Thyroid gland (tissue), 4 donors: ENCODE measurements around the gene ONECUT3. TPM values are rescaled to one million over a fixed set of nuclear protein-coding genes. Genes with fewer than 3 reads are reported as not detected.

Experiments used
- DNase-seq, 2 donors: peaks; one replicate each; pipeline ENCODE4 v3.0.0-alpha.2; 2019
- H3K27ac ChIP-seq, 3 donors: fragments of 200-600 bp; sonication (generic); 1 replicate in 2 of 3; 2 replicates in 1 of 3; pipeline ENCODE4 v1.5.1; 2016 to 2019; ENCODE audit warnings: mild to moderate bottlenecking in 1 of 3, moderate library complexity in 1 of 3
- H3K27me3 ChIP-seq: fragments of 200-600 bp; sonication (generic); one replicate; pipeline ENCODE4 v1.5.1; 2019
- H3K36me3 ChIP-seq, 2 donors: fragments of 200-600 bp; sonication (generic); one replicate each; pipeline ENCODE4 v1.5.1; 2016 to 2019
- H3K4me1 ChIP-seq, 2 donors: fragments of 200-600 bp; sonication (generic); one replicate each; pipeline ENCODE4 v1.5.1; 2017 to 2019
- H3K4me3 ChIP-seq, 3 donors: fragments of 200-600 bp; sonication (generic); replicated peaks in 1 of 3; 1 replicate in 2 of 3; 2 replicates in 1 of 3; pipeline ENCODE4 v1.5.1; 2016; ENCODE audit warnings: mild to moderate bottlenecking in 1 of 3
- H3K9me3 ChIP-seq: fragments of 200-600 bp; sonication (generic); one replicate; pipeline ENCODE4 v1.5.1; 2017
- POLR2A ChIP-seq, 2 donors: fragments of 450-650 bp; IDR thresholded peaks; one replicate each; pipeline ENCODE4 v1.6.1; 2017; ENCODE audit warnings: antibody characterized with exemption in 2 of 2, mild to moderate bottlenecking in 2 of 2, moderate library complexity in 1 of 2
- WGBS, 2 donors: methylation state at CpG; one replicate each; pipeline ENCODE4 v1.1.5; 2017; 5-methylcytosine and 5-hydroxymethylcytosine counted together
- intact Hi-C: fragments of 100-400 bp; cut with DNase I; formaldehyde crosslinking; loops from one replicate; pipeline ENCODE4 v1.15.1; 2023
- total RNA-seq, 4 donors: library from RNA; depleted of rRNA; stranded (reverse); fragments of >200 nt; gene quantifications; one replicate each; pipeline ENCODE4 v1.2.3, GENCODE V29; 2016
- TF ChIP-seq, protein P1 (sequence below), 6 experiments: fragments of 200-600 bp in 3 of 6; fragments of 450-650 bp in 3 of 6; sonication (generic) in 3 of 6; IDR thresholded peaks; one replicate each; pipeline ENCODE4 v1.5.1; 2016 to 2019; ENCODE audit warnings: antibody characterized with exemption in 6 of 6, mild to moderate bottlenecking in 2 of 6, inconsistent platforms in 1 of 6, moderate library complexity in 1 of 6

ONECUT3 gene
- total RNA-seq, 4 donors from 2014 or later: not detected

DNA sequence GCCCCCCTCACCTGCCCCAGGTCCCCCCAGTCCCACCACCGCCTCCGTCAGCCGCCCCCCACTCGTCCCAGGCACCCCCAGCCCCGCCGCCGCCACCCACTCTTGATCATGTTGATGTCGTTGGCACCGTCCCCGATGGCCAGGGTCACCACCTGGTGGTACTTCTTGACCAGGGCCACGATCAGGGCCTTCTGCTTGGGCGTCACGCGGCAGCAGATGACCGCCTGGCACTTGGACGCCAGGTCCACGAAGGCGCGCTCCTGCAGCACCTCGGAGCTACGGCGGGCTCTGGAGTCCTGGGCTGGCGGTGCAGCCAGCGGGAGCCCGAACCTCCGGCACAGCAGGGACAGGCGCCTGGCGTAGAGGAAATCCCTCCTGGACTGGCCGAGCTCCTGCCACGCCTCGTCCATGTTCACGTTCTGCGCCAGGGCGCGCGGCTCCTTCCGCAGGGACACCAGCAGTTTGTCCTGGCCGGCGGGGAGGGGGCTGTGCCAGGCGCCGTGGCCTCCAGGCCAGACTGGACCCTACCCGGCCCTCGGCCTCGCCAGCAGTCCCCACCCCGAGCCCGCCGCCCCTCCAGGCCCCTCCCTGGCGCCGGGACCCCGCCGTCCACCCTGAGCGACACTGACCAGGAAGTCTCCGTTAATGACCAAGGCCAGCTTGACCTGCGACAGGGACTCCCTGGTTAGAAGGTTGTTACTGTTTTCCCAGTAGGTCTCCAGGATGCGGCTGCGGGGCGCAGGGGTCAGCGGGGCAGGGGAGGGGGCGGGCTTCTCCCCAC lies 36.1 kb downstream of the ONECUT3 start:
- no peak for TF ChIP-seq POLR2A (IDR thresholded peaks at IDR 0.05)
- TF ChIP-seq, protein P1, sequence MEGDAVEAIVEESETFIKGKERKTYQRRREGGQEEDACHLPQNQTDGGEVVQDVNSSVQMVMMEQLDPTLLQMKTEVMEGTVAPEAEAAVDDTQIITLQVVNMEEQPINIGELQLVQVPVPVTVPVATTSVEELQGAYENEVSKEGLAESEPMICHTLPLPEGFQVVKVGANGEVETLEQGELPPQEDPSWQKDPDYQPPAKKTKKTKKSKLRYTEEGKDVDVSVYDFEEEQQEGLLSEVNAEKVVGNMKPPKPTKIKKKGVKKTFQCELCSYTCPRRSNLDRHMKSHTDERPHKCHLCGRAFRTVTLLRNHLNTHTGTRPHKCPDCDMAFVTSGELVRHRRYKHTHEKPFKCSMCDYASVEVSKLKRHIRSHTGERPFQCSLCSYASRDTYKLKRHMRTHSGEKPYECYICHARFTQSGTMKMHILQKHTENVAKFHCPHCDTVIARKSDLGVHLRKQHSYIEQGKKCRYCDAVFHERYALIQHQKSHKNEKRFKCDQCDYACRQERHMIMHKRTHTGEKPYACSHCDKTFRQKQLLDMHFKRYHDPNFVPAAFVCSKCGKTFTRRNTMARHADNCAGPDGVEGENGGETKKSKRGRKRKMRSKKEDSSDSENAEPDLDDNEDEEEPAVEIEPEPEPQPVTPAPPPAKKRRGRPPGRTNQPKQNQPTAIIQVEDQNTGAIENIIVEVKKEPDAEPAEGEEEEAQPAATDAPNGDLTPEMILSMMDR (IDR thresholded peaks at IDR 0.05): no peak
- no peak for DNase-seq
- H3K27ac ChIP-seq: no peak overlapping the region
- WGBS, 2 donors: 12 to 27% methylated on average over 8 to 17 of the region's 59 CpGs
- H3K9me3 ChIP-seq: no peaks in the 10 kb centered on the region
- H3K36me3 ChIP-seq: no peaks in the 10 kb centered on the region
- no peaks in the 10 kb centered on the region for H3K4me1 ChIP-seq
- H3K27me3 ChIP-seq: no peaks in the 10 kb centered on the region
- no peak overlapping the region for H3K4me3 ChIP-seq
- intact Hi-C loops: no loop called here

DNA sequence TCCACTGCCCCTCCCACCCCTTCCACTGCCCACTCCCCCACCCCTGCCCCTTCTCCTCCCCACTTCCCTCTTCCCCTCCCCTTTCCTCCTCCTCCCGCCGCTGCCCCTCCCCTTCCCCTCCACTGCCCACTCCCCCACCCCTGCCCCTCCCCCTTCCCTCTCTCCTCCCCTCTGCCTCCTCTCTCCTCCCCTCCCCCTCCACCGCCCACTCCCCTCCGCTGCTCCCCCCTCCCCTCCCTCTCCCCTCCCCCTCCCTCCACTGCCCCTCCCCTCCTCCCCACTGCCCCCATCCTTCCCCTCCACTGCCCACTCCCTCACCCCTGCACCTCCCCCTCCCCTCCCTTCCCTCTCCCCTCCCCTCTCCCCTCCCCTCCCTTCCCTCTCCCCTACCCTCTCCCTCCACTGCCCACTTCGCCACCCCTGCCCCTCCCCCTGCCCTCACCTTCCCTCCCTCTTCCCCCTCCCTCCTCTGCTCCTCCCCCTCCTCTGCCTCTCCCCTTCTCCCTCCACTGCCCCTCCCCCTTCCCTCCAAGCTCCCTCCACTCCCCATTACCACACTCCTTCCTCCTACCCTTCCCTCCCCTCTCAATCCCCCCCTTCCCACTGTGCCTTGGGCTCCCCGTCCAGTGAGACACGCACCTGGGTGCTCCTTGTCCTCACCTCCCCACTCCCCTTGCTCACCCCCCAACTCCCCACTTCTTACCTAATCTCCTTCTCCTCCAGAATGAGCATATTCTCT lies 36.9 kb downstream of the ONECUT3 start:
- Histone ChIP-seq H3K4me3 (no peak overlapping the region), H3K4me1 (no peaks in the 10 kb centered on the region), H3K27me3 (no peaks in the 10 kb centered on the region), H3K9me3 (no peaks in the 10 kb centered on the region), H3K36me3 (no peaks in the 10 kb centered on the region), H3K27ac (no peak overlapping the region)
- intact Hi-C loops: no loop called here
- WGBS, 2 donors: 24 to 54% methylated on average over 3 to 4 of the region's 7 CpGs
- DNase-seq: no peak
- TF ChIP-seq, protein P1 (IDR thresholded peaks at IDR 0.05): no peak

DNA sequence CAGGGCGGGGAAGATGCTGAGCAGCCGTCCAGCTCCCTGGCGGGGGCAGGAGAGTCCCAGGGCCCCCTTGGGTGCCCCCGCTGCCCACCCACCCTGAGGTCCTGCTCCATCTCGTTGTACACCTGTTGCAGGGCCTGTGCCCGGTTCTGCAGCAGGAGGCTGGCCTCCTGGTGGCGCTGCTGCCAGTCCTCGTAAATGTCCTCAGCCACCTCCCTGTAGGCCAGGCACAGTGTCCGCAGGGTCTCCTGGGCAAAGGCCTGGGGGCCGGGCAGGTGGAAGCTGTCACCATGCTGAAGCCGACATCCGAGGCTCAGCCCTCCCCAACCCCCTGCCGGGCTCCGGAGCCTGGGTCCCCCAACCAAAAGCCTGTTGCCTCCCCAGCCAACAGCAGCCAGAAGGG lies 38.6 kb downstream of the ONECUT3 start:
- no peak for DNase-seq
- Histone ChIP-seq H3K9me3 (no peaks in the 10 kb centered on the region), H3K4me1 (no peaks in the 10 kb centered on the region), H3K36me3 (no peaks in the 10 kb centered on the region), H3K4me3 (no peak overlapping the region), H3K27ac (no peak overlapping the region), H3K27me3 (no peaks in the 10 kb centered on the region)
- 72 to 76% methylated on average over 5 of the region's 14 CpGs for WGBS, 2 donors
- TF ChIP-seq POLR2A (IDR thresholded peaks at IDR 0.05): no peak
- TF ChIP-seq, protein P1 (IDR thresholded peaks at IDR 0.05): no peak
- intact Hi-C loops: no loop called here

DNA sequence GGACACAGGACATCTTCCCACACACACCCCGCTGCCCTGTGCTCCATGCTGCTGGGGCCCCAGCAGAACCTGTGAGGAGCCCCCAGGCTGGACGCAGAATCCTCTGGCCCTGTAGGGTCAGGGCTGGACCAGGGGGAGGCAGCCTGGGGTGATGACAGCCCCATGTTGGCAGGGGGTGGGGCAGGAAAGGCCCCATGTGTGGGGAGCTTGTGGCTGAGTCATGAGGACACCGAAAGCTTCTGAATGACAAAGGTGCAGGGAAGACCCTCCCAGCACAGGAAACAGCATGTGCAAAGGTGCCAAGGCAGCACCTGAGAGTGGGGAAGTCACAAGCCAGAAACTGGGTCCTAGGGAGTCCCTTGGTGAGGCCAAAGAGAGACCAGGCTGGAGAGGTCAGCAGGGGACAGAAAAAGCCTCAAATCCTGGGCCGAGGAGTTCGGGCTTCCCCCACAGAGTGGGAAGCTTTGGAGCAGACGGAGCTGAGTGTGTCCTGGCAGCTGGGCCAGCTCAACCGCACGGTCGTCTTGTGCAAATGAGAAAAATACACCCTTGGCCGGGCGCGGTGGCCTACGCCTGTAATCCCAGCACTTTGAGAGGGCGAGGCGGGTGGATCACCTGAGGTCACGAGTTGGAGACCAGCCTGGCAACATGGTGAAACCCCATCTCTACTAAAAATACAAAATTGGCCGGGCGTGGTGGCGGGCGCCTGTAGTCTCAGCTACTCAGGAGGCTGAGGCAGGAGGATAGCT lies 41.3 kb downstream of the ONECUT3 start:
- no peak overlapping the region for H3K27ac ChIP-seq
- H3K4me1 ChIP-seq: peaks cover 0 to 1% of the 10 kb centered on the region in 2 donors
- H3K9me3 ChIP-seq: no peaks in the 10 kb centered on the region
- DNase-seq: no peak
- intact Hi-C loops: no loop called here
- no peaks in the 10 kb centered on the region for H3K27me3 ChIP-seq
- no peaks in the 10 kb centered on the region for H3K36me3 ChIP-seq
- TF ChIP-seq, protein P1 (IDR thresholded peaks at IDR 0.05): no peak
- TF ChIP-seq POLR2A (IDR thresholded peaks at IDR 0.05): no peak
- WGBS, 2 donors: 77 to 86% methylated on average over 19 of the region's 20 CpGs
- no peak overlapping the region for H3K4me3 ChIP-seq
